ENCODE measurements around the gene MSH4.
A peak's percentile ranks its signal among the peaks of the same experiment; 100 is the strongest.

Gene MSH4

GRCh38 chr1:75785320-75785982 is 11.2 kb upstream of the MSH4 start:
- peaks cover 33 to 37% (median 35%) of the 10 kb centered on the region in 11 experiments for H3K36me3 ChIP-seq
- peak overlapping the region; percentile 89 to 99 (median 94); a peak in 21 of 22 replicates for H3K27ac ChIP-seq

DNA sequence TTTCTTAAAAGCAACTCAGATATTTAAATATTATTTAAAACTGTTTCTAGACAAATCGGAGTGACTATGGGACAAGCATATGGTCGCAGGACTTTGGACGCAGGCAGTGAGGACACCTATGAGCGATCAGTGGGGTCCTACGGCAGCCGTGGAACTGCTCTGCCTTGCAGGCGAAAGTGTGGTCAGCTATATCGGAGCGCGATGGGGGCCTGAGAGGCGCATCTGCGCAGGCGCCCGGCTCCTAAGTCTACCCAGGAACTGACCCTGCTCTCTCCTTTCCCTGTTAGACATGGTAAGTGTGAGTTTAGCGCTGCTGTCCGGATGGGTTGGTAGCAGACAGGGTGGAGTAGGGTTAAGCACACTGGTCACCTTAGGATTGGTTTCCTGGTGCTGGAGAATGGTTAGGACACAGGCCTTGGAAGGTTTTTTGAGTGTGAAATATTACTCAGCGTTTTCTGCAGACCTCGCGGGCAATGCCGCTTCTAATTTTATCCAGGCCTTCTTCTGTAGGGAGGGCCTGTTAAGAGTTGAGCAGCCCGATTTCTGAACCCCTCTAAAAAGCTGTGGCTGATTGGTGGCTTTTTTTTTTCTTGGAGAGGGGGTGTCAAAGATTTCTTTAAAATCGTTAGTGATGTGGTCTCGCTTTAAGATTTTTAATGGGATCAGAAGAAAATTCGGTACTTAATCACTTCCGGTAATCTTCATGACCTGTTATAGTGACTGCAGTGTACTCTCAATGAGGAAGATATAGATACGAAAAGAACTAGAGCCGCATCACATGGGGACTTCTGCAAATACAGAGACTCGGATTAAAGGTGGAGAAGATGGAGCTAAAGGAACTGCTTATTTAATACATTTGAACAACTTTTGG is 10.5 kb upstream of the MSH4 start, which contains the start of gene RABGGTB:
Gene RABGGTB (plus strand): TSS at position 274 of the 871 bp plus-strand sequence. CDS start 16 bp downstream, at position 290.
- Histone ChIP-seq H3K4me1 (peaks cover 40 to 55% (median 42%) of the 10 kb centered on the region in 10 experiments), H3K4me3 (peak within 1 kb of the TSS; percentile 73 to 85 (median 76)), H3K9ac (peak within 1 kb of the TSS; percentile 87 to 99 (median 94)), H4K20me1 (peaks cover 40 to 46% (median 44%) of the 10 kb centered on the region in 11 experiments), H3K27me3 (no peaks in the 10 kb centered on the region), H3K36me3 (peaks cover 40 to 45% (median 42%) of the 10 kb centered on the region in 11 experiments), H3K27ac (peak within 1 kb of the TSS; percentile 89 to 99 (median 94)), H3K4me2 (peak within 1 kb of the TSS; percentile 93 to 100 (median 97)), H3K9me3 (replicated peaks in 1 of 11) (peaks cover 0 to 14% (median 5%) of the 10 kb centered on the region in 11 experiments; a peak in 9 of 22 replicates)
- TF ChIP-seq Cebpa-rat (IDR thresholded peaks at IDR 0.05): no peak

More at GRCh38 chr1:75785320-75785982, 11.2 kb upstream of the MSH4 start:
- Histone ChIP-seq H3K4me1 (peaks cover 33 to 47% (median 35%) of the 10 kb centered on the region in 10 experiments), H3K4me3 (peak overlapping the region; percentile 73 to 85 (median 76)), H3K9me3 (replicated peaks in 1 of 11) (peaks cover 0 to 14% (median 5%) of the 10 kb centered on the region in 11 experiments; a peak in 9 of 22 replicates), H4K20me1 (peaks cover 32 to 39% (median 36%) of the 10 kb centered on the region in 11 experiments), H3K27me3 (no peaks in the 10 kb centered on the region), H3K4me2 (peak overlapping the region; percentile 73 to 99 (median 93)), H3K9ac (peak overlapping the region; percentile 87 to 99 (median 94))
- TF ChIP-seq Cebpa-rat (IDR thresholded peaks at IDR 0.05): no peak

- peak overlapping the region; percentile 87 to 99 (median 94) for H3K9ac ChIP-seq
- peak overlapping the region; percentile 93 to 100 (median 97) for H3K4me2 ChIP-seq
- H3K27me3 ChIP-seq: no peaks in the 10 kb centered on the region
- H3K9me3 ChIP-seq (replicated peaks in 1 of 11): peaks cover 0 to 14% (median 5%) of the 10 kb centered on the region in 11 experiments; a peak in 9 of 22 replicates
- H3K36me3 ChIP-seq: peaks cover 48 to 53% (median 50%) of the 10 kb centered on the region in 11 experiments
- H3K4me3 ChIP-seq: peak overlapping the region; percentile 73 to 85 (median 76)
- H3K27ac ChIP-seq: peak overlapping the region; percentile 89 to 99 (median 94); a peak in 21 of 22 replicates
- peaks cover 44 to 57% (median 49%) of the 10 kb centered on the region in 10 experiments for H3K4me1 ChIP-seq
- peaks cover 47 to 54% (median 52%) of the 10 kb centered on the region in 11 experiments for H4K20me1 ChIP-seq
- TF ChIP-seq Cebpa-rat (IDR thresholded peaks at IDR 0.05): no peak
These were observed 9.7 kb upstream of the MSH4 start for GRCh38 chr1:75786901-75787493.

DNA sequence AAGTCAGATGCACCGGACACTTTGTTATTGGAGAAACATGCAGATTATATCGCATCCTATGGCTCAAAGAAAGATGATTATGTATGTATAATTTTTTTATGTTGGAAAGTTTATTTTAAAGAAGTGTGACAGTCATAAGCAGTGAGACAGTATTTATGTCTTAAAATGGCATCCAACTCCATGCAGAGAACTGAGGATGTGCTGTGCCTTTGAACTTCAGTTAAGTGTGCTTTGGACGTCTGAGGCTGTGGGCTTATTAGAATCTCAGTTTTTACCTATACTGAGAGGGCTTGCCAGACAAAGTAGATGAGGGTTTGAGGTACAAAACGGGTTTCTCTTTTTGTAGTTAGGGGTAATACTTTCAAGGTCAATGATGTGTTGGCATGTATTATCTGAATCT is 9.2 kb upstream of the MSH4 start:
- Histone ChIP-seq H3K9me3 (replicated peaks in 1 of 11) (peaks cover 0 to 14% (median 5%) of the 10 kb centered on the region in 11 experiments; a peak in 9 of 22 replicates), H3K9ac (peak overlapping the region; percentile 87 to 99 (median 94)), H3K4me2 (peak overlapping the region; percentile 93 to 100 (median 97)), H3K4me3 (peak overlapping the region; percentile 73 to 85 (median 76)), H3K4me1 (peaks cover 44 to 60% (median 54%) of the 10 kb centered on the region in 10 experiments), H3K36me3 (peaks cover 53 to 58% (median 55%) of the 10 kb centered on the region in 11 experiments), H3K27ac (peak overlapping the region; percentile 89 to 99 (median 94); a peak in 21 of 22 replicates), H4K20me1 (peaks cover 53 to 59% (median 57%) of the 10 kb centered on the region in 11 experiments), H3K27me3 (no peaks in the 10 kb centered on the region)
- no peak for TF ChIP-seq Cebpa-rat (IDR thresholded peaks at IDR 0.05)

GRCh38 chr1:75789988-75790387 is 6.7 kb upstream of the MSH4 start:
- peak overlapping the region in 5 of 11 experiments; percentile 23 to 99 (median 96); a peak in 6 of 22 replicates for H3K27ac ChIP-seq

GRCh38 chr1:75791022-75791421 is 5.7 kb upstream of the MSH4 start:
- Histone ChIP-seq H3K36me3 (peaks cover 88 to 93% (median 90%) of the 10 kb centered on the region in 11 experiments), H3K4me2 (peak overlapping the region; percentile 93 to 100 (median 97)), H4K20me1 (peaks cover 87 to 94% (median 92%) of the 10 kb centered on the region in 11 experiments), H3K27me3 (no peaks in the 10 kb centered on the region), H3K27ac (peak overlapping the region in 10 of 11 experiments; percentile 6 to 99 (median 49); a peak in 14 of 22 replicates), H3K4me1 (peaks cover 32 to 54% (median 43%) of the 10 kb centered on the region in 10 experiments), H3K9me3 (replicated peaks in 1 of 11) (no peaks in the 10 kb centered on the region), H3K9ac (peak overlapping the region; percentile 87 to 99 (median 94); a peak in 17 of 22 replicates), H3K4me3 (peak overlapping the region in 9 of 10 experiments; percentile 73 to 85 (median 76); a peak in 16 of 20 replicates)
- no peak for TF ChIP-seq Cebpa-rat (IDR thresholded peaks at IDR 0.05)

More at GRCh38 chr1:75789988-75790387, 6.7 kb upstream of the MSH4 start:
- Histone ChIP-seq H3K9me3 (replicated peaks in 1 of 11) (peaks cover 0 to 4% (median 0%) of the 10 kb centered on the region in 11 experiments; a peak in 1 of 22 replicates), H3K27me3 (no peaks in the 10 kb centered on the region), H3K4me1 (peaks cover 40 to 62% (median 50%) of the 10 kb centered on the region in 10 experiments), H3K36me3 (peaks cover 77 to 82% (median 80%) of the 10 kb centered on the region in 11 experiments), H3K4me3 (peak overlapping the region; percentile 73 to 85 (median 76); a peak in 18 of 20 replicates), H3K4me2 (peak overlapping the region; percentile 93 to 100 (median 97)), H3K9ac (peak overlapping the region; percentile 87 to 99 (median 94)), H4K20me1 (peaks cover 76 to 84% (median 82%) of the 10 kb centered on the region in 11 experiments)
- TF ChIP-seq Cebpa-rat (IDR thresholded peaks at IDR 0.05): no peak

DNA sequence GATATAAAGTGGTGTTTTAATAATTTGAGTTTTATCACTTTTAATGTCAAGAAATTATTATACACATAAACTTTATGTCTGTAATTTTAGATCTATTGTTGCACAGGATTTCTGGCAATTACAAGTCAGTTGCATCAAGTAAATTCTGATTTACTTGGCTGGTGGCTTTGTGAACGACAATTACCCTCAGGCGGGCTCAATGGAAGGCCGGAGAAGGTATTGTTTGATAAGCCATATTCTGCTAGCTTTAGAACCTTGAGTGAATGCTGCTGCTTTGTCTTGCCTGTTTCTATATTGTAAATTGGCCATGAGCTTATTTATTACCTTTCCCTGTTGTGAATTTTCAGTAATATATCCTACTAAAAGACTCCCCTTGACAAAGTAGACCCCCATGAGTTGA is 4.6 kb upstream of the MSH4 start:
- Histone ChIP-seq H3K9ac (no peak overlapping the region), H3K9me3 (replicated peaks in 1 of 11) (no peaks in the 10 kb centered on the region), H3K27me3 (no peaks in the 10 kb centered on the region), H3K27ac (no peak overlapping the region), H3K36me3 (peaks cover 96 to 100% (median 100%) of the 10 kb centered on the region in 11 experiments), H4K20me1 (peaks cover 97 to 100% (median 100%) of the 10 kb centered on the region in 11 experiments), H3K4me2 (peak overlapping the region in 9 of 11 experiments; percentile 25 to 100 (median 33); a peak in 10 of 22 replicates), H3K4me3 (peak overlapping the region in 2 of 10 experiments; percentile 11; a peak in 3 of 20 replicates), H3K4me1 (peaks cover 32 to 54% (median 42%) of the 10 kb centered on the region in 10 experiments)
- TF ChIP-seq Cebpa-rat (IDR thresholded peaks at IDR 0.05): no peak

- Histone ChIP-seq H3K9ac (no peak overlapping the region; a peak in 1 of 22 replicates), H3K4me1 (peaks cover 21 to 47% (median 30%) of the 10 kb centered on the region in 10 experiments), H3K4me2 (no peak overlapping the region), H4K20me1 (peaks cover 77 to 98% (median 89%) of the 10 kb centered on the region in 11 experiments), H3K4me3 (no peak overlapping the region), H3K27ac (no peak overlapping the region), H3K36me3 (peaks cover 77 to 99% (median 90%) of the 10 kb centered on the region in 11 experiments), H3K9me3 (replicated peaks in 1 of 11) (no peaks in the 10 kb centered on the region), H3K27me3 (no peaks in the 10 kb centered on the region)
- no peak for TF ChIP-seq Cebpa-rat (IDR thresholded peaks at IDR 0.05)
These were observed 2.3 kb upstream of the MSH4 start for GRCh38 chr1:75794382-75794781.
